B cell (primary cell): Measurements from ENCODE around the gene SH3GL1. TPM values are rescaled to one million over a fixed set of nuclear protein-coding genes. Genes with fewer than 3 reads are reported as not detected.
"Not testable (repeated sequence)": the region's sequence is repeated elsewhere in the genome, so short reads cannot be mapped to it uniquely, and the experiment has no call there.

ENCODE experiments used
- ATAC-seq: fragments of 200-7000 bp; cut with Tn5 transposase; one replicate; pipeline ENCODE4 v1.10.0; 2021; ENCODE audit warnings: low read depth, mild to moderate bottlenecking, moderate number of reproducible peaks, moderate library complexity
- CTCF ChIA-PET: fragments of 350-600 bp; sonication (Branson Sonifier 250); formaldehyde crosslinking; loops from one replicate; lab custom pipeline; 2021; ENCODE audit warnings: antibody characterized with exemption, inconsistent platforms; lab: Charles Lee
- POLR2A ChIA-PET: fragments of 350-600 bp; sonication (Branson Sonifier 250); formaldehyde crosslinking; loops from one replicate; lab custom pipeline; 2021; ENCODE audit warnings: antibody characterized with exemption; lab: Charles Lee
- DNase-seq: peaks from one replicate; pipeline ENCODE4 v3.0.0; 2013
- H2AFZ ChIP-seq: 2 replicates; pipeline ENCODE4 v1.6.1; 2012; ENCODE audit warnings: mild to moderate bottlenecking, low read depth, low read length; ENCODE audit not compliant: insufficient read depth, poor library complexity, severe bottlenecking
- H3K27ac ChIP-seq, 2 donors: 1 replicate in 1 of 2; 2 replicates in 1 of 2; pipeline ENCODE4 v1.5.1; 2012 to 2013; ENCODE audit warnings: low read length in 2 of 2, mild to moderate bottlenecking in 2 of 2, moderate library complexity in 1 of 2
- H3K27me3 ChIP-seq, 4 experiments: fragments of 200-600 bp in 1 of 4; sonication (generic) in 1 of 4; replicated peaks in 1 of 4; 1 replicate in 2 of 4; 2 replicates in 2 of 4; pipeline versions ENCODE4 v1.6.1 to v1.7.0; 2013 to 2016; ENCODE audit warnings: low read length in 3 of 4, mild to moderate bottlenecking in 2 of 4, mixed read lengths in 1 of 4, moderate library complexity in 1 of 4; ENCODE audit not compliant: insufficient read depth in 4 of 4, control insufficient read depth in 3 of 4; ENCODE audit errors: control extremely low read depth in 1 of 4
- H3K36me3 ChIP-seq, 2 experiments: replicated peaks in 1 of 2; 1 replicate in 1 of 2; 2 replicates in 1 of 2; pipeline versions ENCODE4 v1.6.1 to v1.7.1; 2013; ENCODE audit warnings: low read length in 1 of 2; ENCODE audit not compliant: insufficient read depth in 2 of 2, control insufficient read depth in 1 of 2; ENCODE audit errors: control extremely low read depth in 1 of 2, extremely low read depth in 1 of 2
- H3K4me1 ChIP-seq, 2 donors: fragments of 200-600 bp in 1 of 2; sonication (generic) in 1 of 2; 1 replicate in 1 of 2; 2 replicates in 1 of 2; pipeline versions ENCODE4 v1.5.1 to v1.6.1; 2013 to 2017; ENCODE audit warnings: low read length in 2 of 2; ENCODE audit not compliant: control insufficient read depth in 2 of 2, insufficient read depth in 2 of 2
- H3K4me2 ChIP-seq: replicated peaks from 2 replicates; pipeline ENCODE3; 2012; ENCODE audit warnings: mild to moderate bottlenecking, low read depth, low read length; ENCODE audit not compliant: poor library complexity, severe bottlenecking
- H3K4me3 ChIP-seq, 5 experiments: fragments of 200-600 bp in 1 of 5; sonication (generic) in 1 of 5; 1 replicate in 3 of 5; 2 replicates in 2 of 5; pipeline versions ENCODE4 v1.5.1 to v1.7.0; 2011 to 2016; ENCODE audit warnings: low read length in 4 of 5, mild to moderate bottlenecking in 4 of 5, low read depth in 2 of 5, control low read depth in 1 of 5, moderate library complexity in 1 of 5; ENCODE audit not compliant: insufficient read depth in 1 of 5; ENCODE audit errors: control extremely low read depth in 1 of 5, extremely low read depth in 1 of 5
- H3K79me2 ChIP-seq: fragments of 200-600 bp; sonication (generic); one replicate; pipeline ENCODE4 v1.6.0; 2016; ENCODE audit warnings: low read length; ENCODE audit not compliant: control insufficient read depth, insufficient read depth
- H3K9ac ChIP-seq: fragments of 200-600 bp; sonication (generic); 2 replicates; pipeline ENCODE4 v1.6.1; 2017; ENCODE audit warnings: mild to moderate bottlenecking, low read length, moderate library complexity
- H3K9me3 ChIP-seq, 3 donors: one replicate each; pipeline versions ENCODE4 v1.6.1 to v1.7.1; 2013; ENCODE audit warnings: low read length in 2 of 3; ENCODE audit not compliant: control insufficient read depth in 2 of 3, insufficient read depth in 1 of 3; ENCODE audit errors: control extremely low read depth in 1 of 3
- H4K20me1 ChIP-seq: 2 replicates; pipeline ENCODE4 v1.6.0; 2012; ENCODE audit warnings: mild to moderate bottlenecking, low read length; ENCODE audit not compliant: insufficient read depth, control insufficient read depth, poor library complexity, severe bottlenecking
- H3K27ac Mint-ChIP-seq: one replicate; pipeline ENCODE4 v1.8.0; 2021; ENCODE audit warnings: mixed read lengths
- H3K27me3 Mint-ChIP-seq: one replicate; pipeline ENCODE4 v1.8.0; 2021; ENCODE audit warnings: mixed read lengths
- H3K4me1 Mint-ChIP-seq: one replicate; pipeline ENCODE4 v1.8.0; 2021; ENCODE audit warnings: mixed read lengths
- H3K4me3 Mint-ChIP-seq: one replicate; pipeline ENCODE4 v1.8.0; 2021; ENCODE audit warnings: mixed read lengths
- H3K9me3 Mint-ChIP-seq: one replicate; pipeline ENCODE4 v1.8.0; 2022; ENCODE audit warnings: mixed read lengths; ENCODE audit not compliant: insufficient read depth
- CTCF ChIP-seq: fragments of 200-600 bp; IDR thresholded peaks from one replicate; pipeline ENCODE4 v1.8.0; 2022; ENCODE audit warnings: antibody characterized with exemption, mild to moderate bottlenecking
- EZH2 ChIP-seq: IDR thresholded peaks from 2 replicates; pipeline ENCODE4 v1.6.1; 2012; ENCODE audit warnings: borderline replicate concordance, low read depth, mild to moderate bottlenecking, moderate library complexity, low read length; ENCODE audit not compliant: insufficient read depth, poor library complexity, severe bottlenecking
- WGBS: methylation state at CpG from one replicate; pipeline ENCODE4 v1.1.5; 2013; ENCODE audit warnings: missing lambda C conversion rate; ENCODE audit not compliant: insufficient coverage; 5-methylcytosine and 5-hydroxymethylcytosine counted together
- intact Hi-C: fragments of 100-400 bp; cut with micrococcal nuclease; formaldehyde crosslinking; loops from one replicate; pipeline ENCODE4 v1.10.0; 2022
- polyA plus RNA-seq: library from polyadenylated mRNA; depleted of rRNA; stranded (reverse); fragments of >200 nt; gene quantifications from 2 replicates; pipeline ENCODE4 v1.2.3, GENCODE V29; 2012
- total RNA-seq, 2 donors: library from RNA; stranded (reverse); fragments of 120-200 nt in 1 of 2; gene quantifications; 1 replicate in 1 of 2; 2 replicates in 1 of 2; pipeline versions ENCODE4 v1.2.3 to v1.2.4, GENCODE V29; 2013 to 2022

The SH3GL1 gene
- total and polyA plus RNA-seq, 2 donors (not counting 1 experiment from before 2014, with no cell fraction given), result 37.2 to 42.4 TPM

DNA sequence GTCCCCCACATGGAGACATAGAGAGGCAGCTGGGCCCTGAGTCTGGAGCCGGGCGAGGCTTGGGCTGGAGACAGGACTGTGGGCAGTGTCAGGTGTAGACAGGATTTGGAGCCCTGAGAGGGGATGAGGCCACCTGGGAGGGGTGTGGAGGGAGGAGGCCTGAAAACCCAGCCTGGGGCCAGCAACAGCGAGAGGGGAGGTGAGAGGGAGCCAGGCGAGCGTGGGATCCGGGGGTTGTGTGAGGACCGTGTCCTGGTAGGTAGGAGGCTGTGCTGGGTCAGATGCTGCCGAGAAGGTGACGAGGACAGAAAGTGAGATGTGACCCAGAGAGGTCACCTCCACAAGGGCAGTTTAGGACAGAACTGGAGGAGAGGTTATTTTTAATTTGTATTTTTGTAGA, 49.6 kb downstream of the SH3GL1 start:
- ATAC-seq (no peak), DNase-seq (no peak)
- H3K27ac ChIP-seq, result no peak overlapping the region
- no peaks in the 10 kb centered on the region for H4K20me1 ChIP-seq
- ChIA-PET CTCF (no interaction called here), POLR2A (no interaction called here)
- intact Hi-C loops, result no loop called here
- peaks cover 0 to 5% of the 10 kb centered on the region in 2 donors for H3K4me1 ChIP-seq
- no peak for TF ChIP-seq CTCF
- no peak for TF ChIP-seq EZH2
- no peaks in the 10 kb centered on the region for H3K79me2 ChIP-seq
- H3K4me3 Mint-ChIP-seq, result no peak overlapping the region
- peaks cover 2% of the 10 kb centered on the region for H3K4me1 Mint-ChIP-seq
- no peak overlapping the region for H3K4me2 ChIP-seq
- H3K9me3 Mint-ChIP-seq, result no peaks in the 10 kb centered on the region
- no peak overlapping the region for H2AFZ ChIP-seq
- no peak overlapping the region for H3K4me3 ChIP-seq
- H3K36me3 ChIP-seq, result peaks cover 2 to 6% of the 10 kb centered on the region in 2 experiments
- H3K27me3 Mint-ChIP-seq, result no peaks in the 10 kb centered on the region
- H3K27me3 ChIP-seq, result no peaks in the 10 kb centered on the region
- H3K9ac ChIP-seq, result no peak overlapping the region
- H3K27ac Mint-ChIP-seq, result no peak overlapping the region
- WGBS, result 99% methylated on average over 9 of the region's 9 CpGs
- no peaks in the 10 kb centered on the region for H3K9me3 ChIP-seq

DNA sequence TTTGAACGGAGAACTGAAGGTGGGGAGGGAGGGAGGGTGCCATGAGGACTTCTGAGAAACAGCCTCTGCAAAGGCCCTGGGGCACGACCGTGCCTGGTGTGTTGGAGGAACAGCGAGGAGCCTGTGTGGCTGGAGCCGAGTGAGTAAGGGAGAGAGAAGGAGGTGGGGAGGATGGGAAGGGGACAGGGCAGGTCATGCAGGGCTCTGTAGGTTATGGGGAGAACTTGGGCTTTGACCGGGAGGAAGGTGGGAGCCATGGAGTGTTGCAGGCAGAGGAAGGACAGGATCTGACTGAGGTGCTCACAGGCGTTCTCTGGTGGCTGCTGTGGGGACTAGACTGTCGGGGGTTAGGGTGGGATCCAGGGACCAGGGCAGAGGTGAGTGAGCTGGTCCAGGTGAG, 50.2 kb downstream of the SH3GL1 start:
- intact Hi-C loops, result no loop called here
- Mint-ChIP-seq H3K4me3 (no peak overlapping the region), H3K4me1 (peaks cover 5% of the 10 kb centered on the region), H3K27ac (no peak overlapping the region), H3K9me3 (no peaks in the 10 kb centered on the region), H3K27me3 (no peaks in the 10 kb centered on the region)
- ATAC-seq (no peak), DNase-seq (no peak)
- Histone ChIP-seq H3K4me3 (no peak overlapping the region), H3K4me1 (peaks cover 0 to 5% of the 10 kb centered on the region in 2 donors), H4K20me1 (no peaks in the 10 kb centered on the region), H3K27ac (no peak overlapping the region), H3K27me3 (no peaks in the 10 kb centered on the region), H3K79me2 (no peaks in the 10 kb centered on the region), H3K4me2 (no peak overlapping the region), H3K9ac (no peak overlapping the region), H3K9me3 (no peaks in the 10 kb centered on the region), H2AFZ (no peak overlapping the region), H3K36me3 (peaks cover 2 to 9% of the 10 kb centered on the region in 2 experiments)
- CTCF ChIA-PET, result no interaction called here
- WGBS, result 90% methylated on average over 8 of the region's 8 CpGs
- no peak for TF ChIP-seq CTCF
- TF ChIP-seq EZH2, result no peak
- POLR2A ChIA-PET, result no interaction called here

- H3K9me3 Mint-ChIP-seq, H2AFZ ChIP-seq, POLR2A ChIA-PET, DNase-seq, H3K4me1 Mint-ChIP-seq, H3K36me3 ChIP-seq, H3K9me3 ChIP-seq, H3K4me3 Mint-ChIP-seq, H3K27ac Mint-ChIP-seq, H3K27me3 Mint-ChIP-seq, H3K27me3 ChIP-seq, H3K27ac ChIP-seq, CTCF ChIA-PET, H3K9ac ChIP-seq, H3K4me2 ChIP-seq, H3K4me3 ChIP-seq, ATAC-seq, H4K20me1 ChIP-seq, H3K4me1 ChIP-seq, intact Hi-C loops, H3K79me2 ChIP-seq: not testable (repeated sequence)
- WGBS, result 99% methylated on average over 10 of the region's 16 CpGs
Observed at GRCh38 chr19:4349225-4349624, 51.1 kb downstream of the SH3GL1 start.
